ENCODE measurements around the gene ZNF362.

- TF ChIP-seq CTCF (conservative IDR thresholded peaks at IDR 0.05; ENCODE audit: low read length) (no peak), EZH2phosphoT487 (IDR thresholded peaks at IDR 0.05; ENCODE audit: borderline replicate concordance, low read depth, low read length) (no peak)
These were observed 70.5 kb downstream of the ZNF362 start for GRCh38 chr1:33326785-33327184.
